Esophagus muscularis mucosa (tissue), 4 donors: Measurements from ENCODE around the gene DAPK1. TPM values are rescaled to one million over a fixed set of nuclear protein-coding genes. Genes with fewer than 3 reads are reported as not detected.

Source experiments
- DNase-seq: peaks from one replicate; pipeline ENCODE4 v3.0.0-alpha.2; 2017; ENCODE audit errors: extremely low spot score
- H3K27ac ChIP-seq, 4 donors: fragments of 200-600 bp; sonication (generic); replicated peaks in 1 of 4; 1 replicate in 3 of 4; 2 replicates in 1 of 4; pipeline ENCODE4 v1.5.1; 2016 to 2019; ENCODE audit warnings: mild to moderate bottlenecking in 1 of 4
- H3K27me3 ChIP-seq, 4 donors: fragments of 200-600 bp; sonication (generic); one replicate each; pipeline versions ENCODE4 v1.5.1 to v1.6.0; 2016 to 2019
- H3K36me3 ChIP-seq, 4 donors: fragments of 200-600 bp; sonication (generic); one replicate each; pipeline ENCODE4 v1.5.1; 2016 to 2019
- H3K4me1 ChIP-seq, 4 donors: fragments of 200-600 bp; sonication (generic); one replicate each; pipeline ENCODE4 v1.5.1; 2016 to 2019
- H3K4me3 ChIP-seq, 4 donors: fragments of 200-600 bp; sonication (generic); 1 replicate in 2 of 4; 2 replicates in 2 of 4; pipeline ENCODE4 v1.5.1; 2016 to 2019; ENCODE audit warnings: mild to moderate bottlenecking in 4 of 4, moderate library complexity in 1 of 4
- H3K9me3 ChIP-seq, 4 donors: fragments of 200-600 bp; sonication (generic); 1 replicate in 3 of 4; 2 replicates in 1 of 4; pipeline ENCODE4 v1.5.1; 2016 to 2019
- EP300 ChIP-seq: sonication (generic); formaldehyde crosslinking; IDR thresholded peaks from one replicate; pipeline ENCODE4 v1.6.1; 2017; ENCODE audit warnings: antibody characterized with exemption
- POLR2A ChIP-seq: fragments of 450-650 bp; IDR thresholded peaks from one replicate; pipeline ENCODE4 v1.6.1; 2017; ENCODE audit warnings: antibody characterized with exemption, moderate library complexity, mild to moderate bottlenecking, low read depth
- POLR2AphosphoS5 ChIP-seq, 2 donors: sonication (generic); formaldehyde crosslinking; IDR thresholded peaks; one replicate each; pipeline ENCODE4 v1.6.1; 2017; ENCODE audit warnings: antibody characterized with exemption in 2 of 2
- WGBS: methylation state at CpG from one replicate; pipeline ENCODE4 v1.1.5; 2018; 5-methylcytosine and 5-hydroxymethylcytosine counted together
- intact Hi-C: fragments of 100-400 bp; cut with DNase I; formaldehyde crosslinking; loops from one replicate; pipeline ENCODE4 v1.15.1; 2023
- total RNA-seq, 4 donors: library from RNA; depleted of rRNA; stranded (reverse); fragments of >200 nt; gene quantifications; one replicate each; pipeline versions ENCODE4 v1.1.0 to v1.2.1, GENCODE V29; 2016
- TF ChIP-seq, protein P1 (sequence below), 3 experiments: fragments of 200-600 bp in 2 of 3; fragments of 450-650 bp in 1 of 3; sonication (generic) in 2 of 3; IDR thresholded peaks; one replicate each; pipeline ENCODE4 v1.5.1; 2017 to 2019; ENCODE audit warnings: antibody characterized with exemption in 3 of 3, mild to moderate bottlenecking in 2 of 3, moderate library complexity in 1 of 3

Gene DAPK1
- total RNA-seq, 4 donors from 2014 or later: 51.7 to 96.8 (median 80.7) TPM

DNA sequence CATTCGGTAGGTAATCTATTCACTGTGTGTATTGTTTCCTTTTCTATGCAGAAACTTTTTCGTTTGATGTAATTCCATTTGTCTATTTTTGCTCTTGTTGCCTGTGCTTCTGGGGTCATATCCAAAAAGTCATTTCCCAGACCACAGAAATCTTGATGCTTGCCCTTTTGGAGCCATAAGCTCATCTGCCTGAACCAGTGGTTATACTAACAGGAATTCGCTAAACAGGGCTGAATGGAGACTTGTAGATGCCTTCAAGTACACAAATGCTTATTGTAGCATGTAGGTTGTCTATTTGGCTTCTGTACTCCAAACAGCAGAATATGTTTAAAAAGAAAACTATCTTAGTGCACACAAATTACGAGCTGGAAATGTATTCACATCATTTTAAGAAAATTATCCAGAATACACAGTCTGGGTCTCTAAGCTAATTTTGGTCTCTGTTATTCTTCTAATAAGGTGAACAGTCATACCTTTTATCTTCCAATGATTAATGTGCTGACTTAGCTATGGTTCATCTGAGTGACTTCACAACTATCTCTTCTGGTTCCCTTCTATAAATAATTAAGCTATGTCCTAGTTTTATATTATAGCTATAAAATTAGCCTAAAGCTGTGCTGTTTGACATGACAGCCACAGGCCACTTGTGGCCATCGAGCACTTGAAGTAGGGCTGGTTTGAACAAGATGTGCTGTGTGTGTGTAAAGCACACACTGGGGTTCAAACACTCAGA is 87.6 kb downstream of the DAPK1 start:
- TF ChIP-seq POLR2A (no peak), POLR2AphosphoS5 (IDR thresholded peaks at IDR 0.05) (no peak), EP300 (no peak)
- TF ChIP-seq, protein P1, sequence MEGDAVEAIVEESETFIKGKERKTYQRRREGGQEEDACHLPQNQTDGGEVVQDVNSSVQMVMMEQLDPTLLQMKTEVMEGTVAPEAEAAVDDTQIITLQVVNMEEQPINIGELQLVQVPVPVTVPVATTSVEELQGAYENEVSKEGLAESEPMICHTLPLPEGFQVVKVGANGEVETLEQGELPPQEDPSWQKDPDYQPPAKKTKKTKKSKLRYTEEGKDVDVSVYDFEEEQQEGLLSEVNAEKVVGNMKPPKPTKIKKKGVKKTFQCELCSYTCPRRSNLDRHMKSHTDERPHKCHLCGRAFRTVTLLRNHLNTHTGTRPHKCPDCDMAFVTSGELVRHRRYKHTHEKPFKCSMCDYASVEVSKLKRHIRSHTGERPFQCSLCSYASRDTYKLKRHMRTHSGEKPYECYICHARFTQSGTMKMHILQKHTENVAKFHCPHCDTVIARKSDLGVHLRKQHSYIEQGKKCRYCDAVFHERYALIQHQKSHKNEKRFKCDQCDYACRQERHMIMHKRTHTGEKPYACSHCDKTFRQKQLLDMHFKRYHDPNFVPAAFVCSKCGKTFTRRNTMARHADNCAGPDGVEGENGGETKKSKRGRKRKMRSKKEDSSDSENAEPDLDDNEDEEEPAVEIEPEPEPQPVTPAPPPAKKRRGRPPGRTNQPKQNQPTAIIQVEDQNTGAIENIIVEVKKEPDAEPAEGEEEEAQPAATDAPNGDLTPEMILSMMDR (IDR thresholded peaks at IDR 0.05): no peak
- H3K36me3 ChIP-seq: no peaks in the 10 kb centered on the region
- intact Hi-C loops: no loop called here
- no peaks in the 10 kb centered on the region for H3K27me3 ChIP-seq
- DNase-seq: no peak
- 47% methylated on average over 5 of the region's 5 CpGs for whole genome bisulfite sequencing
- H3K4me1 ChIP-seq: peaks cover 4 to 63% (median 46%) of the 10 kb centered on the region in 4 donors
- H3K9me3 ChIP-seq: no peaks in the 10 kb centered on the region
- peak overlapping the region in 3 of 4 donors; percentile 39 to 51 (median 48) for H3K27ac ChIP-seq
- H3K4me3 ChIP-seq: no peak overlapping the region

DNA sequence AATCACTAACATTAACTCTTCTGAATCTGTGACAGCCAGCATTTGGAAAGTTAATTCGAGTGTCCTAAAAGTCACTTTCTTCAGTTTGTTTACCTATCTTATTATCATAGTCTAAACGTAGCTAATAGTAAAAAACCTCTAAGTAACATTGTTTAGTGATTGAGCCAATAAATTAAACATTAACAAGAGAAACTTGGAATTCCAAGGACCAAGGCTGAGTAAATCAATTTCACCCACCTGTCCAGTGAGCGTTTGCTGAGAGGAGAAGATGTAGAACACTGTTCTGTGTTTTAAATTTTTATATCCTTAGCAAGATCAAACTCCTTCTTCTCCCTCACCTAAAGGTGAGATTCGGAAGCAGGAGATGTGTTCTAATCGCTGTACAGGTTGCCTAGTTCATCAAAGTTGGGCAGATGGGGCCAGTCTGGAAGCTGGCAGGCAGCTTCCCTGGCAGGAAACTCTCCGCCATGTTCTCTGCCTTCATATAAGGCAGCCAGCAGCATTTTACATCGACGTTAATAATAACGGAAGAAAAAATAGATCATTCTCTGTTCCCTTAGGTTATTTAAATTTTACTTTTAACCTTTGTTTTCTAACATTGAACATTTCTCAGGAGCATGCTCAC is 89.2 kb downstream of the DAPK1 start:
- WGBS: 70% methylated on average over 9 of the region's 9 CpGs
- no peak for DNase-seq
- Histone ChIP-seq H3K36me3 (no peaks in the 10 kb centered on the region), H3K4me3 (no peak overlapping the region), H3K4me1 (peaks cover 0 to 51% (median 35%) of the 10 kb centered on the region in 4 donors), H3K27me3 (no peaks in the 10 kb centered on the region), H3K9me3 (no peaks in the 10 kb centered on the region), H3K27ac (peak overlapping the region in 2 of 4 donors; percentile 23 to 31)
- intact Hi-C loops: no loop called here
- TF ChIP-seq, protein P1 (IDR thresholded peaks at IDR 0.05): no peak
- no peak for TF ChIP-seq POLR2AphosphoS5 (IDR thresholded peaks at IDR 0.05)
- TF ChIP-seq POLR2A: no peak
- TF ChIP-seq EP300: no peak

DNA sequence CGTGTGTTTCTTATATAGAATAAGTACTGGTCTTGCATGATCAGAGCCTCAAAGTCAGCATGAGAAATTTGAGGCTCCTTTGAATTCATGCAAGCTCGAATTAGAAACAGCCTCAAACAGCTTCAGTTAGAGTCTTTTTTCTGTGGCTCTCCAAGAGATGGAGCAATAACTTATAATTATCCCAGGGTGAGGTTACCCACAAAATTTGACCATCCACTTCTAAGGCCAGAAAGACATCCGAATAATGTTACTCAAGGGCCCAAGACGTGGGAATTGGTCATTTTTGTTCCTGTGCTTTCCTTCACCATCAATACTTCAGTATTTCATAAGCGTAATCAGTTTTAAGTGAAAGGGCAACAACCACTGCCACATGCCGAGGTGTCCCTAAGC is 89.7 kb downstream of the DAPK1 start:
- Histone ChIP-seq H3K4me3 (no peak overlapping the region), H3K27ac (peak overlapping the region in 2 of 4 donors; percentile 23 to 31), H3K9me3 (no peaks in the 10 kb centered on the region), H3K27me3 (no peaks in the 10 kb centered on the region), H3K36me3 (no peaks in the 10 kb centered on the region), H3K4me1 (peaks cover 1 to 51% (median 35%) of the 10 kb centered on the region in 4 donors)
- intact Hi-C loops: no loop called here
- no peak for DNase-seq
- WGBS: 88% methylated on average over 6 of the region's 6 CpGs
- TF ChIP-seq POLR2A (no peak), POLR2AphosphoS5 (IDR thresholded peaks at IDR 0.05) (no peak)

DNA sequence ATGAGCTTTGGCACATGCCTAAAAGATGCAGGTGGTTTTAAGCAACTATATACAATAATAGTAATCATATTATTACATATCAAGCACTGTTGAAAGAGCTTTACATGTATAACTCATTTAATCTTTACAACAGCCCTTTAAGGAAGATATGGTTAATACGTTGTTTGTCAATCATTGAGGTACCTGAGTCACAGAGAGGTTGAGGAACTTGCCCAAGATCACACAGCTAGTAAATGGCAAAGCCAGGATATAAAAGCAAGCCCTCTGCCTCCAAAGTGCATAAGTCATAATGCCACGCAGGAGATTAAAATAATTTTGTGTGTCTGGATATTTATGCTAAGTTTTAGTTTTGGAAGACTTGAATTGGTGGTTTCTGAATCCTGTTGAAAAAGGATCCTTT is 90.2 kb downstream of the DAPK1 start:
- no peak overlapping the region for H3K4me3 ChIP-seq
- intact Hi-C loops: no loop called here
- peaks cover 6 to 51% (median 37%) of the 10 kb centered on the region in 4 donors for H3K4me1 ChIP-seq
- H3K27ac ChIP-seq: peak overlapping the region in 1 of 4 donors; percentile 31
- TF ChIP-seq POLR2A (no peak), EP300 (no peak), POLR2AphosphoS5 (IDR thresholded peaks at IDR 0.05) (no peak)
- TF ChIP-seq, protein P1 (IDR thresholded peaks at IDR 0.05): no peak
- no peaks in the 10 kb centered on the region for H3K27me3 ChIP-seq
- 83% methylated on average over 2 of the region's 2 CpGs for WGBS
- H3K9me3 ChIP-seq: no peaks in the 10 kb centered on the region
- H3K36me3 ChIP-seq: no peaks in the 10 kb centered on the region
- no peak for DNase-seq

DNA sequence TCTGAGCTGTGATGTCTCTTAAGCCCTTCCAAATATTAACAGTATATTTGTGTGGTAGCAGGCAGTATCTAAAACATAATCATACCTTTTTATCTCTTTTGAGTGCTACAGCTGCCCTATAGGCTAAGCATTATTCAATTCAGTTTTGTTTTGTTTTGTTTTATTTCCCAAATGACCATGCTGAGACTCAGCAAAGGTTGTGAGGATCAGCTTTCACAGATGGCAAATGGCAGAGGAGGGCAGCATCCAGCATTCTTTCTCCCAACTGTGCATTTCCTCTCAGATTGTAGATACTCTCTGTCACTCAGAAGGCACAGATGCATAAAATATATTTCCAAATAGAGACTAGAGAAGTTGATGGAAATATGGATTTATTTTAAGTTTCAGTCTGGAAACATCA is 90.7 kb downstream of the DAPK1 start:
- intact Hi-C loops: no loop called here
- H3K36me3 ChIP-seq: no peaks in the 10 kb centered on the region

More for the DNA sequence above, 90.7 kb downstream of the DAPK1 start:
- DNase-seq: no peak
- H3K4me3 ChIP-seq: no peak overlapping the region
- peaks cover 11 to 53% (median 41%) of the 10 kb centered on the region in 4 donors for H3K4me1 ChIP-seq
- H3K27me3 ChIP-seq: no peaks in the 10 kb centered on the region
- TF ChIP-seq, protein P1 (IDR thresholded peaks at IDR 0.05): no peak
- TF ChIP-seq POLR2A (no peak), EP300 (no peak), POLR2AphosphoS5 (IDR thresholded peaks at IDR 0.05) (no peak)
- peak overlapping the region in 1 of 4 donors; percentile 31 for H3K27ac ChIP-seq
- H3K9me3 ChIP-seq: no peaks in the 10 kb centered on the region
